H1 (cell line): Measurements from ENCODE around the gene TBRG4. TPM values are rescaled to one million over a fixed set of nuclear protein-coding genes. Genes with fewer than 3 reads are reported as not detected.

Experiments
- CTCF ChIA-PET: fragments of 300-600 bp; sonication (Branson Sonifier 250); formaldehyde crosslinking; loops from one replicate; lab custom pipeline; 2021; ENCODE audit not compliant: partially characterized antibody; lab: Charles Lee
- POLR2A ChIA-PET: fragments of 300-600 bp; sonication (Branson Sonifier 250); formaldehyde crosslinking; loops from one replicate; lab custom pipeline; 2021; ENCODE audit warnings: inconsistent platforms; ENCODE audit not compliant: partially characterized antibody; lab: Charles Lee
- DNase-seq, 2 experiments: peaks; one replicate each; pipeline versions ENCODE4 v3.0.0 to v3.0.0-alpha.2; 2010 to 2022; ENCODE audit warnings: low spot score in 2 of 2, low read depth in 1 of 2, mixed read lengths in 1 of 2
- FAIRE-seq: peaks from 2 replicates; lab custom pipeline; 2011; peaks lifted over from hg19 to GRCh38; lab: Jason Lieb, UNC
- H2AFZ ChIP-seq: 2 replicates; pipeline ENCODE4 v1.8.1; 2012; ENCODE audit warnings: low read length, inconsistent platforms
- H2AK5ac ChIP-seq: 2 replicates; pipeline ENCODE4 v1.6.1; 2013; ENCODE audit warnings: low read depth, low read length
- H2BK120ac ChIP-seq: replicated peaks from 2 replicates; pipeline ENCODE3; 2013; ENCODE audit warnings: low read depth, low read length, inconsistent platforms
- H2BK12ac ChIP-seq: 2 replicates; pipeline ENCODE4 v1.6.1; 2013; ENCODE audit warnings: low read depth, low read length
- H2BK15ac ChIP-seq: 2 replicates; pipeline ENCODE4 v1.6.1; 2013; ENCODE audit warnings: low read length
- H2BK20ac ChIP-seq: 2 replicates; pipeline ENCODE4 v1.6.1; 2013; ENCODE audit warnings: low read length
- H2BK5ac ChIP-seq: 2 replicates; pipeline ENCODE4 v1.6.1; 2013; ENCODE audit warnings: low read depth, low read length
- H3K14ac ChIP-seq: 2 replicates; pipeline ENCODE4 v1.6.1; 2013; ENCODE audit warnings: inconsistent platforms; ENCODE audit not compliant: insufficient read length
- H3K18ac ChIP-seq: 2 replicates; pipeline ENCODE4 v1.6.1; 2013; ENCODE audit warnings: low read length; ENCODE audit errors: extremely low read depth
- H3K23ac ChIP-seq: 2 replicates; pipeline ENCODE4 v1.6.1; 2013; ENCODE audit warnings: inconsistent platforms; ENCODE audit not compliant: insufficient read length
- H3K23me2 ChIP-seq: 2 replicates; pipeline ENCODE4 v1.6.1; 2013; ENCODE audit warnings: low read depth, low read length
- H3K27ac ChIP-seq: 2 replicates; pipeline ENCODE4 v1.6.1; 2011; ENCODE audit warnings: low read depth, low read length, inconsistent platforms
- H3K27me3 ChIP-seq, 4 experiments: replicated peaks in 1 of 4; 1 replicate in 1 of 4; 2 replicates in 3 of 4; pipeline versions ENCODE4 v1.6.1 to v1.8.1; 2011 to 2013; ENCODE audit warnings: low read length in 3 of 4, mild to moderate bottlenecking in 3 of 4, inconsistent platforms in 2 of 4, mixed read lengths in 2 of 4, moderate library complexity in 1 of 4; ENCODE audit not compliant: control insufficient read depth in 3 of 4, insufficient read depth in 3 of 4; ENCODE audit errors: extremely low read depth in 1 of 4
- H3K36me3 ChIP-seq, 4 experiments: 2 replicates each; pipeline versions ENCODE4 v1.6.1 to v1.8.1; 2011 to 2013; ENCODE audit warnings: mild to moderate bottlenecking in 4 of 4, low read length in 3 of 4, moderate library complexity in 2 of 4, control low read depth in 1 of 4, inconsistent platforms in 1 of 4; ENCODE audit not compliant: insufficient read depth in 4 of 4, control insufficient read depth in 2 of 4
- H3K4ac ChIP-seq: replicated peaks from 2 replicates; pipeline ENCODE3; 2013; ENCODE audit warnings: low read length, low read depth, mixed read lengths, inconsistent platforms; ENCODE audit not compliant: insufficient read length
- H3K4me1 ChIP-seq, 4 experiments: replicated peaks in 1 of 4; 1 replicate in 1 of 4; 2 replicates in 3 of 4; pipeline versions ENCODE4 v1.6.1 to v1.8.1; 2011 to 2013; ENCODE audit warnings: low read length in 3 of 4, inconsistent platforms in 2 of 4, mixed read lengths in 1 of 4; ENCODE audit not compliant: insufficient read depth in 4 of 4, control insufficient read depth in 3 of 4
- H3K4me2 ChIP-seq, 2 experiments: 2 replicates each; pipeline versions ENCODE4 v1.6.1 to v1.8.1; 2011 to 2013; ENCODE audit warnings: low read depth in 2 of 2, low read length in 2 of 2, control low read depth in 1 of 2, inconsistent platforms in 1 of 2, mild to moderate bottlenecking in 1 of 2; ENCODE audit not compliant: insufficient read depth in 1 of 2
- H3K4me3 ChIP-seq, 4 experiments: fragments of 200-600, 300-600 bp in 1 of 4; sonication (generic), shearing (Covaris generic), sonication (Bioruptor Twin) in 1 of 4; 2 replicates each; pipeline versions ENCODE4 v1.5.1 to v1.8.1; 2011 to 2016; ENCODE audit warnings: low read length in 4 of 4, low read depth in 3 of 4, control low read depth in 2 of 4, inconsistent platforms in 2 of 4, mild to moderate bottlenecking in 2 of 4, mixed read lengths in 1 of 4, moderate library complexity in 1 of 4; ENCODE audit not compliant: insufficient read depth in 2 of 4; ENCODE audit errors: extremely low read depth in 1 of 4
- H3K56ac ChIP-seq: replicated peaks from 2 replicates; pipeline ENCODE3; 2013; ENCODE audit warnings: low read depth, mild to moderate bottlenecking, mixed read lengths, low read length, inconsistent platforms; ENCODE audit not compliant: insufficient read length
- H3K79me1 ChIP-seq: 2 replicates; pipeline ENCODE4 v1.6.1; 2013; ENCODE audit warnings: low read depth, low read length, control low read depth
- H3K79me2 ChIP-seq, 2 experiments: 2 replicates each; pipeline versions ENCODE4 v1.6.1 to v1.8.1; 2012 to 2013; ENCODE audit warnings: low read length in 2 of 2, mild to moderate bottlenecking in 2 of 2, inconsistent platforms in 1 of 2; ENCODE audit not compliant: insufficient read depth in 2 of 2, control insufficient read depth in 1 of 2
- H3K9ac ChIP-seq, 4 experiments: replicated peaks in 1 of 4; 1 replicate in 1 of 4; 2 replicates in 3 of 4; pipeline versions ENCODE4 v1.6.1 to v1.8.1; 2011 to 2013; ENCODE audit warnings: low read depth in 3 of 4, low read length in 3 of 4, control low read depth in 2 of 4, mild to moderate bottlenecking in 2 of 4, moderate library complexity in 2 of 4, inconsistent platforms in 1 of 4; ENCODE audit errors: extremely low read depth in 1 of 4
- H3K9me3 ChIP-seq, 2 experiments: 2 replicates each; pipeline versions ENCODE4 v1.6.1 to v1.8.1; 2012 to 2013; ENCODE audit warnings: mild to moderate bottlenecking in 2 of 2, moderate library complexity in 2 of 2, control low read depth in 1 of 2, inconsistent platforms in 1 of 2, low read depth in 1 of 2, low read length in 1 of 2, mixed read lengths in 1 of 2; ENCODE audit not compliant: insufficient read depth in 2 of 2
- H4K20me1 ChIP-seq, 2 experiments: replicated peaks in 1 of 2; 2 replicates each; pipeline versions ENCODE3 to v1.8.1; 2011 to 2013; ENCODE audit warnings: inconsistent platforms in 2 of 2, low read length in 2 of 2, mild to moderate bottlenecking in 1 of 2; ENCODE audit not compliant: insufficient read depth in 2 of 2, control insufficient read depth in 1 of 2
- H4K5ac ChIP-seq: 2 replicates; pipeline ENCODE4 v1.6.1; 2013; ENCODE audit warnings: low read length, low read depth, mixed read lengths, inconsistent platforms; ENCODE audit not compliant: insufficient read length
- H4K8ac ChIP-seq: 2 replicates; pipeline ENCODE4 v1.8.0; 2013; ENCODE audit warnings: mild to moderate bottlenecking, moderate library complexity, low read length, inconsistent platforms; ENCODE audit not compliant: insufficient read depth; ENCODE audit errors: extremely low read depth
- H4K91ac ChIP-seq: replicated peaks from 2 replicates; pipeline ENCODE3; 2013; ENCODE audit warnings: low read length, mixed read lengths, inconsistent platforms; ENCODE audit not compliant: insufficient read length
- CBX8 ChIP-seq: fragments of 300-800, 300-1000 bp; sonication (generic); IDR thresholded peaks from 2 replicates; pipeline ENCODE4 v1.7.1; 2016; ENCODE audit warnings: low read depth, low read length, borderline replicate concordance
- EZH2 ChIP-seq: fragments of 200-600 bp; sonication (generic); IDR thresholded peaks from 2 replicates; pipeline ENCODE4 v1.7.1; 2012; ENCODE audit warnings: low read depth, mild to moderate bottlenecking, moderate library complexity, low read length, inconsistent platforms; ENCODE audit not compliant: severe bottlenecking
- JUND ChIP-seq: IDR thresholded peaks from 2 replicates; pipeline ENCODE4 v1.6.1; 2011; ENCODE audit warnings: mild to moderate bottlenecking, improper control_type of control experiment, low read length
- SRF ChIP-seq: IDR thresholded peaks from 2 replicates; pipeline ENCODE4 v1.6.1; 2011; ENCODE audit warnings: mild to moderate bottlenecking, low read depth, low read length, moderate library complexity
- TAF7 ChIP-seq: optimal IDR thresholded peaks from 2 replicates; pipeline ENCODE3; 2011; ENCODE audit warnings: low read depth, mild to moderate bottlenecking, inconsistent platforms, low read length, moderate library complexity, borderline replicate concordance
- WGBS, 2 experiments: shearing (Covaris generic) in 1 of 2; methylation state at CpG; one replicate each; pipeline versions ENCODE4 v1.1.6 to v1.1.7; 2013 to 2015; ENCODE audit warnings: low lambda C conversion rate in 2 of 2, mixed read lengths in 2 of 2, inconsistent platforms in 1 of 2, low coverage in 1 of 2, missing lambda C conversion rate in 1 of 2; ENCODE audit not compliant: insufficient replicate concordance in 2 of 2, insufficient coverage in 1 of 2, insufficient read length in 1 of 2; ENCODE audit errors: extremely low coverage in 1 of 2, missing lambda C conversion rate in 1 of 2; 5-methylcytosine and 5-hydroxymethylcytosine counted together
- polyA plus RNA-seq, 7 experiments: library from polyadenylated mRNA; depleted of rRNA in 3 of 7; stranded (reverse) in 5 of 7; unstranded in 2 of 7; fragments of >200 nt in 5 of 7; fragments of 200-250 nt in 2 of 7; gene quantifications; 1 replicate in 5 of 7; 2 replicates in 1 of 7; 4 replicates in 1 of 7; pipeline versions ENCODE4 v1.2.1 to v1.2.3, GENCODE V29; 2011 to 2013; ENCODE audit warnings: missing spikeins in 2 of 7, mixed read lengths in 2 of 7
- total RNA-seq: library from RNA; stranded (reverse); fragmentation: NEBNext Ultra II Directional; extraction: Animal tissue kit (Norgen Biotek cat#: 25700); gene quantifications from 2 replicates; pipeline ENCODE4 v1.2.1, GENCODE V29; 2021

TBRG4 gene
- total and polyA plus RNA-seq, 2 of the 8 experiments (the other 6 are each of a cell fraction or from before 2014, with no cell fraction given), result 110 to 137 TPM

GRCh38 chr7:45065031-45065995 is 46.2 kb downstream of the TBRG4 start:
- Histone ChIP-seq H3K79me1 (peaks cover 5% of the 10 kb centered on the region; the same call in 1 of the 2 replicates), H3K9me3 (no peaks in the 10 kb centered on the region), H2BK120ac (no peak overlapping the region), H3K18ac (no peak overlapping the region), H3K23me2 (no peaks in the 10 kb centered on the region), H3K23ac (no peak overlapping the region), H3K4me1 (no peaks in the 10 kb centered on the region), H3K79me2 (peaks cover 0 to 3% of the 10 kb centered on the region in 2 experiments; a peak in 1 of 4 replicates), H3K4me2 (no peak overlapping the region), H4K20me1 (peaks cover 2 to 6% of the 10 kb centered on the region in 2 experiments), H2BK15ac (no peak overlapping the region), H3K4ac (no peak overlapping the region), H3K9ac (no peak overlapping the region), H4K91ac (no peak overlapping the region), H4K5ac (no peak overlapping the region), H3K56ac (no peak overlapping the region), H3K36me3 (peaks cover 0 to 6% (median 4%) of the 10 kb centered on the region in 4 experiments; a peak in 5 of 8 replicates), H2BK12ac (no peak overlapping the region), H3K27ac (no peak overlapping the region), H2BK20ac (no peak overlapping the region), H3K4me3 (no peak overlapping the region), H4K8ac (no peak overlapping the region), H3K27me3 (no peaks in the 10 kb centered on the region), H2AK5ac (no peak overlapping the region), H2BK5ac (no peak overlapping the region), H3K14ac (no peak overlapping the region), H2AFZ (no peak overlapping the region)
- ChIA-PET POLR2A (interaction anchor here (1.0 to 1.4 kb wide), 4 partner anchors 11 to 82 kb away, joined by 3 to 6 read pairs (median 4); partner anchors contain the start of gene TBRG4), CTCF (interaction anchor here (0.7 to 1.2 kb wide), 2 partner anchors 13 to 50 kb away, joined by 3 read pairs; no protein-coding TSS in a partner anchor)
- WGBS, 2 experiments, result 83% methylated on average over 12 of the region's 12 CpGs; no CpG with 5 or more reads in 1 of the 2 experiments
- no peak for FAIRE-seq
- TF ChIP-seq CBX8, result no peak
- no peak for TF ChIP-seq JUND
- TF ChIP-seq EZH2, result no peak
- TF ChIP-seq TAF7, result no peak
- TF ChIP-seq SRF, result no peak
- no peak for DNase-seq
